HG02870 (cell line): ENCODE data around the gene GLIS1.

ENCODE experiments used
- ATAC-seq: cut with Tn5 transposase; IDR thresholded peaks from one replicate; pipeline ENCODE4 v1.9.1; 2021; ENCODE audit warnings: mild to moderate bottlenecking, moderate library complexity; ENCODE audit not compliant: unreplicated experiment

The GLIS1 gene

GRCh38 chr1:53620061-53620855 lies 118.7 kb downstream of the GLIS1 start:
- no peak for ATAC-seq

DNA sequence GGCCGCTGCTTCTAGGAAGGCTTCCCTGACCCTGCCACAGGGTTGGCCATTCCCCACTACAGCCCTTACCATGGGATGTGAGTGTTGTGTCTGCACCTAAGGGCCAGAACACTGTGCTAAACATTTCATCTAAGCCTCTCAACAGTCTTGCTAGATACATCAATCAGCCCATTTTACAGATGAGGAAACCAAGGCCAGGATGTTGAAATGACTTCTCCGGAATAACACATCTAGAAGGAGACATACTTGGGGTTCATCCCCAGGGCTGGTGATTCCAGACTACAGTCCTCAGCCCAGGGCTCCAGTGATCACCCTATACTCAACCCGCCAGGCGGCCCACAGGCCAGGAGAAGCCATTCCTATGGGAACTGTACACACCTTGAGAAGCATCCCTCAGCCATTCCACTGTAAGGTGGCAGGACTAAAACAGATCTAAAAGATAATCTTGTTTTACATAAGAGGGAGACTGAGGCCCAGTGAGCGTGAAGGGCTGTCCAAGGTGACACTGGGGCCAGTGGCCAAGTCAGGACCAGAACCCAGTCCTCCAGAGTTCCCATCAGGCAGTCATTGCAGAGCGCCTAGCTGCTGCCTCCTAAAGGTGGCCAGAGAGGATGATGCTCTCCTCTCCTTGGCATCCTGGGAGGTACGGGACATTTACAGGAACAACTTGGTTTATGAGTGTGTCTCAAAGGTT lies 119.5 kb downstream of the GLIS1 start:
- ATAC-seq, result no peak

- ATAC-seq, result no peak
Measured at GRCh38 chr1:53618500-53619366, 120.2 kb downstream of the GLIS1 start.

DNA sequence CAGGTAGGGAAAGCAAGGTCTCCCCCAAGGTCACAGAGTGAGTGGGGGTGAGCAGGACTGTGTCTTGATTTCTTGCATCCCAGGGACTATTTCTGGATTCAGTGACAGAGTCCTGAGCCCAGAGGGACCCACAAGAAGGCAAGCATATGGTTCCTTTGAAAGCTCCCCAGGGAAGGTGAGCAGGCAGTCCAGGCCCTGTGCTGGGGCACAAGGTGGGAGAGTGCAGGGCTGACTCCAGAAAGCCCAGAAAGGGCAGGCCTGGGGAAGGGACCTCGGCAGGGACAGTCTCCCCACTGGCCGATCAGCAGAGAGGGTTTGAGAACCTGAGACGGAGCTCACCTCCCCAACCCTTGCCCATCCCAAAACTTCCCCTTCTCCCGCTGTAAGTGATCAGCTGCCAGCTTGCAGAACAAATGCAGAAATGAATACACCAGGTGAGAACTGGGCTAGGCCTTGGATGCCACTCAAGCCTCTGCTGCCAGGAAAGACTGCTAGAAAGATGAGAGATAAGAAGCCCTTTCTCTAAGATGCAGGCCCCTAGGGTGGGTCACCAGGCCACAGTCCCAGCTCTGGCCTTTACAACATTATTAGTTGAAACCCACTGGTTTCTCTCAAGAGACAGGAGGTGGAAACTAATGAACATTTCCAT lies 121.0 kb downstream of the GLIS1 start:
- no peak for ATAC-seq

- no peak for ATAC-seq
Measured at GRCh38 chr1:53617382-53617781, 121.6 kb downstream of the GLIS1 start.

- ATAC-seq, result no peak
Measured at GRCh38 chr1:53616927-53617326, 122.0 kb downstream of the GLIS1 start.

DNA sequence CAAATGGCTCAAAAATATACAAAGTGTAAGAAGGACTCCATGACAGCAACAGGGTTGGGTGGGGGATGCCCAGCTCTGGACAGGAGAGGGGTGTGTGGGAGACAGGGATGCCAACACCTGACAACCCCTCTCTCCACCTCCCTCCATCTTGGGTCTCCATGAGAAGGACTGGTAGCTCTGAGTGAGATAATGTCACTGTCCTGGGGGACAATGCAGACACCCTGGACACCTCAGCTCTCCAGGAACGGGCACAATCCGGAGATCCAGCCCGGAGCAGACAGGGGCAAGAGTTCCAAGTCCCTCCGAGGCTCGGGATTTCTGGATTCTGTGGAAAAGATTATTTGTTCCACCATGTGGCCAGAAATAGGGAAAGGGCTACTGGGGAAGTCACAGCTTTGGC lies 122.5 kb downstream of the GLIS1 start:
- no peak for ATAC-seq

GRCh38 chr1:53615101-53615500 lies 123.9 kb downstream of the GLIS1 start:
- ATAC-seq, result no peak

- ATAC-seq, result no peak
Measured at GRCh38 chr1:53614231-53615021, 124.5 kb downstream of the GLIS1 start.

GRCh38 chr1:53608676-53609075 lies 130.3 kb downstream of the GLIS1 start:
- ATAC-seq, result no peak

DNA sequence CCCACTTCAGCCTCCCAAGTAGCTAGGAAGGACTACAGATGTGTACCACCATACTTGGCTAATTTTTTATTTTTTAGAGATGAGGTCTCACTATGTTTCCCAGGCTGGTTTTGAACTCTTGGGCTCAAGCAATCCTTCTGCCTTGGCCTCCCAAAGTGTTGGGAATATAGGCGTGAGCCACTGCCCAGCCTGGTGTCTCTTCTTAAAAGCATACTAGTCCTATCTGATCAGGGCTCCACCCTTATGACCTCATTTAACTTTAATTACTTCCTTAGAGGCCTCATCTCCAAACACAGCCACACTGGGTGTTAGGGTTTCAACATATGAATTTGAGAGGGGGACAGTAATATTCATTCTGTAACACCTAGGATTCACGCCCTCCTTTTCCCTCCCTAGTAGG lies 130.9 kb downstream of the GLIS1 start:
- ATAC-seq, result no peak

DNA sequence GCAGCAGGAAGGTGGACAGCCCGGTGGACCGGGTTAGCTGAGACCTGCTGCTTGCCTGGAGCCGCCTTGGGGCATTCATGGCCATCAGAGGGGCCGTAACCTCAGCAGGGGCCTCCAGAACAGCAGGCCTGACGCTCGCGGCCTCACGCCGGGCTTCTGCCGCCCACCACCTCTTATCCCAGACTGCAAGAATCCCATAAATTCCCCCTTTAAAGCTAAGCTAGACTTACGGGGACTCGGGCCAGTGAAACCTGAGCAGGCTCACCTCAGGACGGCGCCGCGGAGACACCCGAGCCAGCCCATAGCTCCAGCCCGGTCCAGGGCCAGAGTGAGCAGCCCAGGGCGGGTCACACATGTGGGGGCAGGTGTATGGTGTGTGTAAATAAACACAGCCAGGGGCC lies 132.3 kb downstream of the GLIS1 start:
- no peak for ATAC-seq

- no peak for ATAC-seq
Measured at GRCh38 chr1:53606197-53606596, 132.8 kb downstream of the GLIS1 start.

DNA sequence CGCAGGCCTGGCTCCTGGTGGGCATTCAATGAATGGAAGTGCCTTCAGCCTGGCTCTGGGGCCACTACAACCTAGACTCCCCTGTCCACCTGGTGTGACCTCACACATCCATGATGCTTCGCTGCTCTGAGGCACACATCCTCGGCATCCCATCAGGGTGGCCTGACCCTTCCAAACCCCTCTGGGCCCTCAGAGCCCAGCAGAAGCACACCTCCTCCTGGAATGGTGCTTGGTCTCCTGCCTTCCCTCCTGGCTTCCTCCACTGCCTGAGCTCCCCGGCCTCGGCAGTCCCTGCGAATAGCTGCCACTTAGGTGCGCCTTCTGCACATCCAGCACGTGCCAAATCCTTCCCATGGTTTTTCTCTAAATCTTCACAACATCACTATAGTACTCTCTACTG lies 133.8 kb downstream of the GLIS1 start:
- ATAC-seq, result no peak

DNA sequence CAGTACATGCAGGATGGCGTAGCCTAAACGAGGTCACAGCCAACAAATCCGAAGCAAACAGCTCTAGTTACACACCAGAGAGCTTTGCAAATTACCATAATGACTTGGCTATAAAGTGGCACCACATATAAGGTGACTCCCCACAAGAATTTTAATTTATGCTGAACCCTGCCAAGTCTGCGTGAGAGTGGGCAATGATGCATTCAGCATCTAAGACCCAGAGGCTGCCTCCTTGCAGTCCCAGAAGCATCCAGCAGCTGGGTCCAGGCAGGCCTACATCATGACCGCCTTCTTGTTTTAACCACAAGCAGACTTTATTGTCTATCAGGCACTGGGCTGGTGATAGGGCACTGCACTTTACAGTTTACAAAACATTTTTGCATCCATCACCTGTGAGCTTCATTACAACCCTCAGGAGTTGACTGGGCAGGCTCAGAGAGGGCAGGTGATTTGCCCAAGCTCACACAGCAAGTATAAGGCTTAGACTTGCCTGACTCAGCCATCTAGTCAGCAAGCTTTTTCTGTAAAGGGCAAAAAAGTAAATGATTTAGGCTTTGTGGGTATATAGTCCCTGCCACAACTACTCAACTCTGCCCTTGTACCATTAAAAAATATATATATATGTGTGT lies 134.6 kb downstream of the GLIS1 start:
- ATAC-seq, result no peak

GRCh38 chr1:53603431-53603830 lies 135.5 kb downstream of the GLIS1 start:
- no peak for ATAC-seq

DNA sequence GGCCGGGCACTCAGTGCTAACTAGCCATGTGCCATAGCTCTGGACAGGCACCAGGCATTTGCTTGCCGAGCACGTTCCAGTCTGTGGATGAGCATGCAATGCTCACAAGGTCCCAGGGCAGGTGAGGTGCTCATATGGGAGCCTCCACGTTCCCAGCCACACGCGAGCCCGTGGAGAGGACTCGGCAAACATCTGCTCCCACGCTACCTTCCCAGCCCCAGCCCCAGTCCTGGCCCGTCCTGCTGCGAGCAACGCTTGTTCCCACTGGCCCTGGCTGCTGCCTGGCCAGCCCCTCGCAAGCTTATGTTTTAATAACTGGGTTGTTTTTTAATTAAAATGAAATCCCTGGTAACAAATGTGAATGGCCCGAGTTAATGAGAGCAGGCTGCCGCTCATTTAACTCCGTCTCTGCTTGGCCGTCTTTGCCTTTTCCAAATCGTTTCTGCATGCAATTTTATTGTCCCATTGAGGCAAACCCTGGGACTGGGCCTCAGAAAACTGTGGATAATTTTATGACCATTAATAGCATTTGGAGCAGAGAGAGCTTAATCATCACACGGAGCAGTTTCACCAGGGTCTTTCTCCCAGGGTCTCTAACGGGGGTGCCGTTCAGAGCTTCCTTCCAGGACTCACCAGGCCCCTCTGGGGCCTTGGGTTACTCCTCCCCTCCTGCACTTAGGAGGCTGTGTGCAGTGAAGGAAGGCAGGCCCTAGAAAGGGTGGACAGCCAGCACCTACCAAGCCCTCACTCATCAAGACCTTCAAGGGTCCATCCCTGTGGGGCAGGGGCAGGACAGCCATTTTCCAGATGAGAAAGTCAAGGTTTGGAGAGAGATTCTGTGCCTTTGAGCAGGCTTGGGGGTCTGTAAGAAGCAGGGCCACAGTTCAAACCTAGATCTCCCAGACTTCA lies 136.8 kb downstream of the GLIS1 start:
- no peak for ATAC-seq

DNA sequence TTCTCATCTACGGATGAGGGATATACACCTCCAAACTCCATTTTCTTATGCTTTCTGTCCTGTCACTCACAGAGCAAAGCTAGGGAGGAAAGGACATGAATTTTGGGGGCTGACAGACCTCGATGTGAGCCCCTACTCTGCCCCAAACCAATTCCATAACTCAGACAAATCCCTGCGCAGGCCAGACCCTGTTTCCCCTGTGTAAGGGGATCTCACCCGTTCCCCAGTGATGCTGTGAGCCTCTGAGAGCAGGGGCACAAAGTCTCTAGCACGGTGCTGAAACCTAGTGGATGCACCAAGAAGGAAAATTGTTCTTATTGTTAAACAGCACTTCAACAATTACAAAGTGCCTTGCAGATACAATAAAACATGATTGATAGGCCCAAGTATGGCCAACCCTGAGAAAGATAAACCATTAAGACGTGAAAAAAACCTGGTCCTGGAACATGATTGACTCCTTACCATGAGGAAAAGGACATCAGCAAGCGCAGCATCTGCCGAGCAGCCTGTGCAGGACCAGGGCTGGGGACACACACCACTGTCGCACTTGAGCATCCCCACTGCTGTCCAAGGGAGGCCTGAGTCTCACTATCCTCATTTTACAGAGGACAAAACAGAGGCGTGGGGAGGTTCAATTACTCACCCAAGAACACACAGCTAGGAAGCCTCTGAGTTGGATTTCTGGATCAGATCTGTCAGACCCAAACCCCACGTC lies 137.8 kb downstream of the GLIS1 start:
- ATAC-seq, result no peak
